KMS-11 (cell line): Measurements from ENCODE around the gene PTPRN2.

Experiments used
- H2AFZ ChIP-seq: fragments of 200-600 bp; sonication (generic); 2 replicates; pipeline ENCODE4 v1.6.1; 2016; ENCODE audit warnings: antibody characterized with exemption, mixed run types, low read depth
- H3K27ac ChIP-seq: fragments of 200-600 bp; sonication (generic); 2 replicates; pipeline ENCODE4 v1.6.1; 2016; ENCODE audit warnings: mild to moderate bottlenecking, mixed run types
- H3K27me3 ChIP-seq: fragments of 200-600 bp; sonication (generic); 2 replicates; pipeline ENCODE4 v1.6.1; 2017; ENCODE audit warnings: mild to moderate bottlenecking, low read depth, mixed run types, moderate library complexity; ENCODE audit not compliant: insufficient read depth
- H3K36me3 ChIP-seq: fragments of 200-600 bp; sonication (generic); 2 replicates; pipeline ENCODE4 v1.6.1; 2017; ENCODE audit warnings: mild to moderate bottlenecking, mixed run types; ENCODE audit not compliant: insufficient read depth
- H3K4me1 ChIP-seq: fragments of 200-600 bp; sonication (generic); 2 replicates; pipeline ENCODE4 v1.6.1; 2016; ENCODE audit warnings: mild to moderate bottlenecking, low read depth, mixed run types; ENCODE audit not compliant: poor library complexity, severe bottlenecking
- H3K4me2 ChIP-seq: fragments of 200-600 bp; sonication (generic); 2 replicates; pipeline ENCODE4 v1.7.0; 2016; ENCODE audit warnings: mild to moderate bottlenecking, mixed run types
- H3K4me3 ChIP-seq: fragments of 200-600 bp; sonication (generic); IDR thresholded peaks from 2 replicates; pipeline ENCODE4 v1.6.1; 2017; ENCODE audit warnings: low read depth, low read length, mixed read lengths; ENCODE audit not compliant: insufficient read depth
- H3K79me2 ChIP-seq: fragments of 200-600 bp; sonication (generic); 2 replicates; pipeline ENCODE4 v1.6.1; 2016; ENCODE audit warnings: low read depth, mixed run types; ENCODE audit not compliant: insufficient read depth
- H3K9ac ChIP-seq: fragments of 200-600 bp; sonication (generic); 2 replicates; pipeline ENCODE4 v1.6.1; 2016; ENCODE audit warnings: mild to moderate bottlenecking, mixed run types
- H4K20me1 ChIP-seq: fragments of 200-600 bp; sonication (generic); 2 replicates; pipeline ENCODE4 v1.6.1; 2016; ENCODE audit warnings: mild to moderate bottlenecking, mixed run types; ENCODE audit not compliant: insufficient read depth
- TF ChIP-seq, protein P1 (sequence below): fragments of 200-600 bp; sonication (generic); conservative IDR thresholded peaks from 2 replicates; pipeline ENCODE4 v1.6.1; 2017; ENCODE audit warnings: low read depth, mild to moderate bottlenecking, antibody characterized with exemption, low read length, moderate library complexity, mixed read lengths

PTPRN2 gene

DNA sequence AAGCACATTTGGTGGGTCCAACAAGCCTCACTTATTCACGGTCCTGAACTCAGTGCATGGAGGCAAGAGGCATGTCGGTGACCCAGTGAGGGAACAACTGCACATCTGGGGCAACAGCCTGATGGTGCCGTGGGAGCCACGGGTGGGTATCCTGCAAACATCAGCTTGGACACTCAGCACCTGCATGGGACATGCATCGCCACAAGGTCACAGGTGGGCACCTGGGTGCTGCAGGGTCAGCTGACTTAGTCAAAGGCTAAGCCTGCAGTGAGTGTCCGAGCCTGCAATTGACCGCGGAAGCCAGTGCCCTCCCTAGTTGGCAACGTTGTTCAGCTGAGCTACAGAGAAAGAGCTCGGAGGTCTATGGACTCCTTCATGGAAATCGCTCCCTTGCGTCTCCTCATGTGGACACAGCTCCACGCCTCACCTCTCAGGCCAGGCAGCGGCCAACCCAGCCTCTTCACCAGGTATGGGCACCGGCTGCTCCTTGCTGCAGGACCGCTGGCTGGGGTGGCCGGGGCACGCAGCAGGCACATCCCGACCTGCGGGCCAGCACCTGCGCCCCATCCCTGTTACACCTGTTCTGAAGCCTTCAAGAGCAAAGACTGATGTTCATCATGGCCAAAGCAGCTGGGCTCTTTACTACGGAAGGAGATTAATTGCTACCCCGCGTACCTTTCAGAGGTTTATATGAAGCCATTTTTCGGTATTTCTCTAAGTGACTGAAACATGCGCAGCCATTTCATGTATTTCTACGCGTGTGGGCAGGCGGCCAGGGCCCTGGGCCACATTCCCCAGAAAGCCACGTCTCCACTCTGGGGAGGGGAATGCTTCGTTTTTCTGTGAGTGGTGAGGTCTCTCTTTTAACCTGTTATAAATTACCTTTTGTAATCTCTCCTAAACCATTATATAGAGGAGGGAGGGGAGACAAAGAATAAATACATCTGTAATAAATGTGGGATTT is 870.1 kb downstream of the PTPRN2 start:
- TF ChIP-seq, protein P1, sequence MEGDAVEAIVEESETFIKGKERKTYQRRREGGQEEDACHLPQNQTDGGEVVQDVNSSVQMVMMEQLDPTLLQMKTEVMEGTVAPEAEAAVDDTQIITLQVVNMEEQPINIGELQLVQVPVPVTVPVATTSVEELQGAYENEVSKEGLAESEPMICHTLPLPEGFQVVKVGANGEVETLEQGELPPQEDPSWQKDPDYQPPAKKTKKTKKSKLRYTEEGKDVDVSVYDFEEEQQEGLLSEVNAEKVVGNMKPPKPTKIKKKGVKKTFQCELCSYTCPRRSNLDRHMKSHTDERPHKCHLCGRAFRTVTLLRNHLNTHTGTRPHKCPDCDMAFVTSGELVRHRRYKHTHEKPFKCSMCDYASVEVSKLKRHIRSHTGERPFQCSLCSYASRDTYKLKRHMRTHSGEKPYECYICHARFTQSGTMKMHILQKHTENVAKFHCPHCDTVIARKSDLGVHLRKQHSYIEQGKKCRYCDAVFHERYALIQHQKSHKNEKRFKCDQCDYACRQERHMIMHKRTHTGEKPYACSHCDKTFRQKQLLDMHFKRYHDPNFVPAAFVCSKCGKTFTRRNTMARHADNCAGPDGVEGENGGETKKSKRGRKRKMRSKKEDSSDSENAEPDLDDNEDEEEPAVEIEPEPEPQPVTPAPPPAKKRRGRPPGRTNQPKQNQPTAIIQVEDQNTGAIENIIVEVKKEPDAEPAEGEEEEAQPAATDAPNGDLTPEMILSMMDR = no peak
- Histone ChIP-seq H2AFZ (no peak overlapping the region), H3K36me3 (no peaks in the 10 kb centered on the region), H3K4me2 (no peak overlapping the region), H3K27me3 (peaks cover 26% of the 10 kb centered on the region; the same call in 1 of the 2 replicates), H4K20me1 (no peaks in the 10 kb centered on the region), H3K79me2 (no peaks in the 10 kb centered on the region), H3K27ac (no peak overlapping the region), H3K4me1 (no peaks in the 10 kb centered on the region), H3K4me3 (no peak overlapping the region), H3K9ac (no peak overlapping the region)

DNA sequence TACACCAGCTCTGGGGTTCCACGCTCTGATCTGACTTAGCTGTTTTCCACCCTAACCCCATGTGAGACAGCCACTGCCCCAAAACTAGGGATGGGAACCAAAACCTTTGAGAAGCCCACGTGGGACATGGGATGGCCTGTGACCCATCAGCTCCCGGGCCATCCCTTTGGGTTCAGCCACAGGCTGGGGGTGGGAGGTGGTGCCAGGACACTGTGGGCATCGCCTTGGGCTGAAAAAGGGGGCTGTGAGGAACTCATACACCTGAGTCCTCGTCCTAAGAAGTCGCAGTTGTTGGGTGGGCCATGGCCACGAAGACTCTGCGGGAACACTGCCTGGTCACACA is 871.7 kb downstream of the PTPRN2 start:
- TF ChIP-seq, protein P1 = no peak
- Histone ChIP-seq H3K27me3 (peaks cover 17% of the 10 kb centered on the region; the same call in 1 of the 2 replicates), H3K4me1 (no peaks in the 10 kb centered on the region), H3K36me3 (no peaks in the 10 kb centered on the region), H3K27ac (no peak overlapping the region), H2AFZ (no peak overlapping the region), H3K4me2 (no peak overlapping the region), H4K20me1 (no peaks in the 10 kb centered on the region), H3K4me3 (no peak overlapping the region), H3K9ac (no peak overlapping the region), H3K79me2 (no peaks in the 10 kb centered on the region)

DNA sequence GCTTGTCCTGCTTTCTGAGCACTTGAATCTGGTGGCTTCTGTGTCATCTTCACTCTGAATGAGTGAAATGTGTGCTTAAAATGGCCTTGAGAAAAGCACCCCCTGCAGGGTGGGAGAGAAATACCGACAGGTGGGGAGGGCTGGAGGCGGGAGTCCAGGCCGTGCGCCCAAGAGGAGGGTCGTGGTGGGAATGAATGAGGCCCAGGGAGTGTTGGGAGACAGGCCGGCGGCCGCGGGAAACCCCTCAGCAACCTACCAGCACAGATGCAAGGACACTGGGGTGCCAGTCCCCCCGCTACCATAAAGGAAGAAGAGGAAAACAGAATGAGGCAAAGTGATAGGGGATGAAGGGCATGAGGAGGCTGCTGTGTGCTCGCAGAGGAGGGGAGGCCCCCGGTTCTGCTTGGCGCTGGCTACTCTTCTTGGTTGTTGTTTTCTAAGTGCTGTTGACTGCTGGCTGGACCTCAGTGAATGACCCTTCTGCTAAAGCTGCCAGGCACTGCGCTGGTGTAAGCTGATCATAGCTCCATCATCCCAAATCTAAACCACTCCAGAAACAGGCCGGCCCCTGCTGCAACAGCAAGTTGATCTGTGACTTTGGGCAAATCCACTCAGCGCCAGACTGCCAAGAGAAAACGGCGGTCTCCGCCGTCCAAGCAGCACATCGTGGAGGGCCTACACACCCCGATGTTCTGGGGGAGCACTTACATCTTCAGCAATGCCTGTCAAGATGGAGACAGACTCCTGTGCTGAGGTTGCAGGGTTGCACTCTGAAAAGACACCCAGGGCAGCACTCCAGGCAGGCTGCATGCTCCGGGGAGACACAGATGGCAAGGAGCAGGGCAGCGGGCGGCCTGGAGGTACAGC is 872.3 kb downstream of the PTPRN2 start:
- TF ChIP-seq, protein P1 = no peak
- no peak overlapping the region for H2AFZ ChIP-seq
- no peaks in the 10 kb centered on the region for H4K20me1 ChIP-seq
- peaks cover 11% of the 10 kb centered on the region; the same call in 1 of the 2 replicates for H3K27me3 ChIP-seq
- no peaks in the 10 kb centered on the region for H3K4me1 ChIP-seq
- no peaks in the 10 kb centered on the region for H3K79me2 ChIP-seq
- no peak overlapping the region for H3K27ac ChIP-seq
- H3K4me2 ChIP-seq = no peak overlapping the region
- H3K9ac ChIP-seq = no peak overlapping the region
- no peaks in the 10 kb centered on the region for H3K36me3 ChIP-seq
- H3K4me3 ChIP-seq = no peak overlapping the region

GRCh38 chr7:157714166-157715070 is 873.2 kb downstream of the PTPRN2 start:
- Histone ChIP-seq H3K4me3 (no peak overlapping the region), H3K36me3 (no peaks in the 10 kb centered on the region), H3K9ac (no peak overlapping the region), H3K79me2 (no peaks in the 10 kb centered on the region), H3K4me1 (no peaks in the 10 kb centered on the region), H3K27me3 (peaks cover 11% of the 10 kb centered on the region; the same call in 1 of the 2 replicates), H3K27ac (no peak overlapping the region), H4K20me1 (no peaks in the 10 kb centered on the region), H2AFZ (no peak overlapping the region), H3K4me2 (no peak overlapping the region)
- TF ChIP-seq, protein P1 = no peak
